Measurements from ENCODE around the gene TMC5. TPM values are rescaled to one million over a fixed set of nuclear protein-coding genes. Genes with fewer than 3 reads are reported as not detected.
A peak's percentile ranks its signal among the peaks of the same experiment; 100 is the strongest.

Gene TMC5
- total and polyA plus RNA-seq, 2 of the 13 experiments (the other 11 are each of a cell fraction or from before 2014, with no cell fraction given): 0.09 to 0.41 TPM

DNA sequence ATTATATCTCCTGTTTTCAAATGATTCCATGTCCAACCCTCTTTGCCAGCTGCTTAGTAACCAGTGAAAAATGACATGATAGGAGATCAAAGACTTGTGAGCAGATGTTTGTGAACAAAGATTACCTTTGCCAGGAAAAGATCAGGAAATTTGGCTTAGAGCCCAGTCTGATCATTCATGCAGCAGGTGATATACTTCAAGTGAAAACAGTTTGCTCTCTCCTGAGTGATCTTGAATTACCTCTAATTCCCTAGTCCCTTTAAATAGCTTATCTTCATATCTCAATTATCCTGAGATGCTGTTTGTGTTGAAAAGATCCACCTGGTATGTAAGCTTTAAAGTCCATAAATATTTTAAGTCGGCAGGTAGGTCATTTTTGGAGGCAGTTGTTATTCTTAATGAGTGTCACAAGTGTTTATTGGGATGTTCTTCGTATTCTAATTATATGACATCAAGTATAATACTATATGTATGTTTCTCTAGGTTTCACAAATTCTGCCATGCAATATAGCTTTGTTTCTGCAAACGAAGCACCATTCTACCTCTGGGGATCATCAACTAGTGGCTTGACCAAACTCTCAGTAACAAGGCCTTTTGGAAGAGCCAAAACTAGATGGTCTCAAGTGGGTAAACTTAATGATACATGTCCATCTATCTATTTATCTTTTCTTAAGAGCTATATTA, 124.6 kb downstream of the TMC5 start (continued):
- TF ChIP-seq, protein P1, sequence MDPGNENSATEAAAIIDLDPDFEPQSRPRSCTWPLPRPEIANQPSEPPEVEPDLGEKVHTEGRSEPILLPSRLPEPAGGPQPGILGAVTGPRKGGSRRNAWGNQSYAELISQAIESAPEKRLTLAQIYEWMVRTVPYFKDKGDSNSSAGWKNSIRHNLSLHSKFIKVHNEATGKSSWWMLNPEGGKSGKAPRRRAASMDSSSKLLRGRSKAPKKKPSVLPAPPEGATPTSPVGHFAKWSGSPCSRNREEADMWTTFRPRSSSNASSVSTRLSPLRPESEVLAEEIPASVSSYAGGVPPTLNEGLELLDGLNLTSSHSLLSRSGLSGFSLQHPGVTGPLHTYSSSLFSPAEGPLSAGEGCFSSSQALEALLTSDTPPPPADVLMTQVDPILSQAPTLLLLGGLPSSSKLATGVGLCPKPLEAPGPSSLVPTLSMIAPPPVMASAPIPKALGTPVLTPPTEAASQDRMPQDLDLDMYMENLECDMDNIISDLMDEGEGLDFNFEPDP (CRISPR knock-in tag; conservative IDR thresholded peaks at IDR 0.05): no peak
- TF ChIP-seq KLF16 (CRISPR knock-in tag; IDR thresholded peaks at IDR 0.05) (peak in 1 of 2 experiments; percentile 84; a peak in 2 of 4 replicates), DPF2 (CRISPR knock-in tag; IDR thresholded peaks at IDR 0.05; ENCODE audit: borderline replicate concordance, low read depth) (peak; percentile 94), FOXC1 (CRISPR knock-in tag; IDR thresholded peaks at IDR 0.05; ENCODE audit: borderline replicate concordance) (no peak), FOXM1 (CRISPR knock-in tag; IDR thresholded peaks at IDR 0.05) (no peak), ZNF207 (IDR thresholded peaks at IDR 0.05; ENCODE audit: borderline replicate concordance) (no peak), ZNF331 (CRISPR knock-in tag; IDR thresholded peaks at IDR 0.05) (peak; percentile 93), FOXA3 (CRISPR knock-in tag; IDR thresholded peaks at IDR 0.05) (peak; percentile 97), SP4 (CRISPR knock-in tag; IDR thresholded peaks at IDR 0.05) (no peak), IKZF4 (CRISPR knock-in tag; IDR thresholded peaks at IDR 0.05; ENCODE audit: borderline replicate concordance, low read depth, not compliant biosample characterization) (no peak), ZNF350 (CRISPR knock-in tag; IDR thresholded peaks at IDR 0.05; ENCODE audit: borderline replicate concordance, low read depth) (no peak), ZNF788 (CRISPR knock-in tag; IDR thresholded peaks at IDR 0.05; ENCODE audit: borderline replicate concordance) (no peak; the same call in 1 of the 2 replicates), ZFP41 (CRISPR knock-in tag; IDR thresholded peaks at IDR 0.05; ENCODE audit: borderline replicate concordance) (no peak), ZNF619 (CRISPR knock-in tag; IDR thresholded peaks at IDR 0.05) (no peak), ZSCAN30 (CRISPR knock-in tag; IDR thresholded peaks at IDR 0.05) (no peak), FOXO1 (CRISPR knock-in tag; IDR thresholded peaks at IDR 0.05) (peak; percentile 92), SATB2 (CRISPR knock-in tag; IDR thresholded peaks at IDR 0.05) (peak; percentile 70), RARG (CRISPR knock-in tag; IDR thresholded peaks at IDR 0.05; ENCODE audit: low read depth) (0 out of 2 replicates have a peak, but pooled peaks have one; percentile 92), HOXA5 (CRISPR knock-in tag; IDR thresholded peaks at IDR 0.05) (peak; percentile 81; the same call in 1 of the 2 replicates), ZNF749 (CRISPR knock-in tag; IDR thresholded peaks at IDR 0.05; ENCODE audit: borderline replicate concordance) (peak; percentile 70; the same call in 1 of the 2 replicates), NFIC (IDR thresholded peaks at IDR 0.05; ENCODE audit: low read length) (peak; percentile 99)
- TF ChIP-seq, protein P2, sequence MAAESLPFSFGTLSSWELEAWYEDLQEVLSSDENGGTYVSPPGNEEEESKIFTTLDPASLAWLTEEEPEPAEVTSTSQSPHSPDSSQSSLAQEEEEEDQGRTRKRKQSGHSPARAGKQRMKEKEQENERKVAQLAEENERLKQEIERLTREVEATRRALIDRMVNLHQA (CRISPR knock-in tag; IDR thresholded peaks at IDR 0.05): no peak
- TF ChIP-seq, protein P3, sequence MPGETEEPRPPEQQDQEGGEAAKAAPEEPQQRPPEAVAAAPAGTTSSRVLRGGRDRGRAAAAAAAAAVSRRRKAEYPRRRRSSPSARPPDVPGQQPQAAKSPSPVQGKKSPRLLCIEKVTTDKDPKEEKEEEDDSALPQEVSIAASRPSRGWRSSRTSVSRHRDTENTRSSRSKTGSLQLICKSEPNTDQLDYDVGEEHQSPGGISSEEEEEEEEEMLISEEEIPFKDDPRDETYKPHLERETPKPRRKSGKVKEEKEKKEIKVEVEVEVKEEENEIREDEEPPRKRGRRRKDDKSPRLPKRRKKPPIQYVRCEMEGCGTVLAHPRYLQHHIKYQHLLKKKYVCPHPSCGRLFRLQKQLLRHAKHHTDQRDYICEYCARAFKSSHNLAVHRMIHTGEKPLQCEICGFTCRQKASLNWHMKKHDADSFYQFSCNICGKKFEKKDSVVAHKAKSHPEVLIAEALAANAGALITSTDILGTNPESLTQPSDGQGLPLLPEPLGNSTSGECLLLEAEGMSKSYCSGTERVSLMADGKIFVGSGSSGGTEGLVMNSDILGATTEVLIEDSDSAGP (CRISPR knock-in tag; IDR thresholded peaks at IDR 0.05; ENCODE audit: borderline replicate concordance): no peak
- TF ChIP-seq, protein P4, sequence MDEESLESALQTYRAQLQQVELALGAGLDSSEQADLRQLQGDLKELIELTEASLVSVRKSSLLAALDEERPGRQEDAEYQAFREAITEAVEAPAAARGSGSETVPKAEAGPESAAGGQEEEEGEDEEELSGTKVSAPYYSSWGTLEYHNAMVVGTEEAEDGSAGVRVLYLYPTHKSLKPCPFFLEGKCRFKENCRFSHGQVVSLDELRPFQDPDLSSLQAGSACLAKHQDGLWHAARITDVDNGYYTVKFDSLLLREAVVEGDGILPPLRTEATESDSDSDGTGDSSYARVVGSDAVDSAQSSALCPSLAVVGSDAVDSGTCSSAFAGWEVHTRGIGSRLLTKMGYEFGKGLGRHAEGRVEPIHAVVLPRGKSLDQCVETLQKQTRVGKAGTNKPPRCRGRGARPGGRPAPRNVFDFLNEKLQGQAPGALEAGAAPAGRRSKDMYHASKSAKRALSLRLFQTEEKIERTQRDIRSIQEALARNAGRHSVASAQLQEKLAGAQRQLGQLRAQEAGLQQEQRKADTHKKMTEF (CRISPR knock-in tag; IDR thresholded peaks at IDR 0.05): peak; percentile 98
